B cell (primary cell): ENCODE measurements around the gene DHX57. TPM values are rescaled to one million over a fixed set of nuclear protein-coding genes. Genes with fewer than 3 reads are reported as not detected.

Experiments
- ATAC-seq: fragments of 200-7000 bp; cut with Tn5 transposase; one replicate; pipeline ENCODE4 v1.10.0; 2021; ENCODE audit warnings: low read depth, mild to moderate bottlenecking, moderate number of reproducible peaks, moderate library complexity
- CTCF ChIA-PET: fragments of 350-600 bp; sonication (Branson Sonifier 250); formaldehyde crosslinking; loops from one replicate; lab custom pipeline; 2021; ENCODE audit warnings: antibody characterized with exemption, inconsistent platforms; lab: Charles Lee
- POLR2A ChIA-PET: fragments of 350-600 bp; sonication (Branson Sonifier 250); formaldehyde crosslinking; loops from one replicate; lab custom pipeline; 2021; ENCODE audit warnings: antibody characterized with exemption; lab: Charles Lee
- DNase-seq: peaks from one replicate; pipeline ENCODE4 v3.0.0; 2013
- H2AFZ ChIP-seq: 2 replicates; pipeline ENCODE4 v1.6.1; 2012; ENCODE audit warnings: mild to moderate bottlenecking, low read depth, low read length; ENCODE audit not compliant: insufficient read depth, poor library complexity, severe bottlenecking
- H3K27ac ChIP-seq, 2 donors: 1 replicate in 1 of 2; 2 replicates in 1 of 2; pipeline ENCODE4 v1.5.1; 2012 to 2013; ENCODE audit warnings: low read length in 2 of 2, mild to moderate bottlenecking in 2 of 2, moderate library complexity in 1 of 2
- H3K27me3 ChIP-seq, 4 experiments: fragments of 200-600 bp in 1 of 4; sonication (generic) in 1 of 4; replicated peaks in 1 of 4; 1 replicate in 2 of 4; 2 replicates in 2 of 4; pipeline versions ENCODE4 v1.6.1 to v1.7.0; 2013 to 2016; ENCODE audit warnings: low read length in 3 of 4, mild to moderate bottlenecking in 2 of 4, mixed read lengths in 1 of 4, moderate library complexity in 1 of 4; ENCODE audit not compliant: insufficient read depth in 4 of 4, control insufficient read depth in 3 of 4; ENCODE audit errors: control extremely low read depth in 1 of 4
- H3K36me3 ChIP-seq, 2 experiments: replicated peaks in 1 of 2; 1 replicate in 1 of 2; 2 replicates in 1 of 2; pipeline versions ENCODE4 v1.6.1 to v1.7.1; 2013; ENCODE audit warnings: low read length in 1 of 2; ENCODE audit not compliant: insufficient read depth in 2 of 2, control insufficient read depth in 1 of 2; ENCODE audit errors: control extremely low read depth in 1 of 2, extremely low read depth in 1 of 2
- H3K4me1 ChIP-seq, 2 donors: fragments of 200-600 bp in 1 of 2; sonication (generic) in 1 of 2; 1 replicate in 1 of 2; 2 replicates in 1 of 2; pipeline versions ENCODE4 v1.5.1 to v1.6.1; 2013 to 2017; ENCODE audit warnings: low read length in 2 of 2; ENCODE audit not compliant: control insufficient read depth in 2 of 2, insufficient read depth in 2 of 2
- H3K4me2 ChIP-seq: replicated peaks from 2 replicates; pipeline ENCODE3; 2012; ENCODE audit warnings: mild to moderate bottlenecking, low read depth, low read length; ENCODE audit not compliant: poor library complexity, severe bottlenecking
- H3K4me3 ChIP-seq, 5 experiments: fragments of 200-600 bp in 1 of 5; sonication (generic) in 1 of 5; 1 replicate in 3 of 5; 2 replicates in 2 of 5; pipeline versions ENCODE4 v1.5.1 to v1.7.0; 2011 to 2016; ENCODE audit warnings: low read length in 4 of 5, mild to moderate bottlenecking in 4 of 5, low read depth in 2 of 5, control low read depth in 1 of 5, moderate library complexity in 1 of 5; ENCODE audit not compliant: insufficient read depth in 1 of 5; ENCODE audit errors: control extremely low read depth in 1 of 5, extremely low read depth in 1 of 5
- H3K79me2 ChIP-seq: fragments of 200-600 bp; sonication (generic); one replicate; pipeline ENCODE4 v1.6.0; 2016; ENCODE audit warnings: low read length; ENCODE audit not compliant: control insufficient read depth, insufficient read depth
- H3K9ac ChIP-seq: fragments of 200-600 bp; sonication (generic); 2 replicates; pipeline ENCODE4 v1.6.1; 2017; ENCODE audit warnings: mild to moderate bottlenecking, low read length, moderate library complexity
- H3K9me3 ChIP-seq, 3 donors: one replicate each; pipeline versions ENCODE4 v1.6.1 to v1.7.1; 2013; ENCODE audit warnings: low read length in 2 of 3; ENCODE audit not compliant: control insufficient read depth in 2 of 3, insufficient read depth in 1 of 3; ENCODE audit errors: control extremely low read depth in 1 of 3
- H4K20me1 ChIP-seq: 2 replicates; pipeline ENCODE4 v1.6.0; 2012; ENCODE audit warnings: mild to moderate bottlenecking, low read length; ENCODE audit not compliant: insufficient read depth, control insufficient read depth, poor library complexity, severe bottlenecking
- H3K27ac Mint-ChIP-seq: one replicate; pipeline ENCODE4 v1.8.0; 2021; ENCODE audit warnings: mixed read lengths
- H3K27me3 Mint-ChIP-seq: one replicate; pipeline ENCODE4 v1.8.0; 2021; ENCODE audit warnings: mixed read lengths
- H3K4me1 Mint-ChIP-seq: one replicate; pipeline ENCODE4 v1.8.0; 2021; ENCODE audit warnings: mixed read lengths
- H3K4me3 Mint-ChIP-seq: one replicate; pipeline ENCODE4 v1.8.0; 2021; ENCODE audit warnings: mixed read lengths
- H3K9me3 Mint-ChIP-seq: one replicate; pipeline ENCODE4 v1.8.0; 2022; ENCODE audit warnings: mixed read lengths; ENCODE audit not compliant: insufficient read depth
- CTCF ChIP-seq: fragments of 200-600 bp; IDR thresholded peaks from one replicate; pipeline ENCODE4 v1.8.0; 2022; ENCODE audit warnings: antibody characterized with exemption, mild to moderate bottlenecking
- EZH2 ChIP-seq: IDR thresholded peaks from 2 replicates; pipeline ENCODE4 v1.6.1; 2012; ENCODE audit warnings: borderline replicate concordance, low read depth, mild to moderate bottlenecking, moderate library complexity, low read length; ENCODE audit not compliant: insufficient read depth, poor library complexity, severe bottlenecking
- WGBS: methylation state at CpG from one replicate; pipeline ENCODE4 v1.1.5; 2013; ENCODE audit warnings: missing lambda C conversion rate; ENCODE audit not compliant: insufficient coverage; 5-methylcytosine and 5-hydroxymethylcytosine counted together
- intact Hi-C: fragments of 100-400 bp; cut with micrococcal nuclease; formaldehyde crosslinking; loops from one replicate; pipeline ENCODE4 v1.10.0; 2022
- polyA plus RNA-seq: library from polyadenylated mRNA; depleted of rRNA; stranded (reverse); fragments of >200 nt; gene quantifications from 2 replicates; pipeline ENCODE4 v1.2.3, GENCODE V29; 2012
- total RNA-seq, 2 donors: library from RNA; stranded (reverse); fragments of 120-200 nt in 1 of 2; gene quantifications; 1 replicate in 1 of 2; 2 replicates in 1 of 2; pipeline versions ENCODE4 v1.2.3 to v1.2.4, GENCODE V29; 2013 to 2022

The DHX57 gene
- total and polyA plus RNA-seq, 2 donors (not counting 1 experiment from before 2014, with no cell fraction given) = 7.7 to 25.0 TPM

- H3K4me2 ChIP-seq = no peak overlapping the region
- no peaks in the 10 kb centered on the region for H4K20me1 ChIP-seq
- no peak overlapping the region for H3K27ac ChIP-seq
- intact Hi-C loops = loop anchor here (10.0 kb wide), 2 partner anchors 59 to 1811 kb away; partner anchors contain the start of gene STRN
- H3K27ac Mint-ChIP-seq = no peak overlapping the region
- H3K36me3 ChIP-seq = peaks cover 0 to 7% of the 10 kb centered on the region in 2 experiments
- ATAC-seq (no peak), DNase-seq (no peak)
- H3K9me3 Mint-ChIP-seq = no peaks in the 10 kb centered on the region
- H3K9me3 ChIP-seq = no peaks in the 10 kb centered on the region
- peaks cover 18% of the 10 kb centered on the region for H3K27me3 Mint-ChIP-seq
- peaks cover 11% of the 10 kb centered on the region for H3K4me1 Mint-ChIP-seq
- H3K9ac ChIP-seq = no peak overlapping the region
- 90% methylated on average over 6 of the region's 7 CpGs for WGBS
- H2AFZ ChIP-seq = no peak overlapping the region
- H3K79me2 ChIP-seq = peaks cover 13% of the 10 kb centered on the region
- H3K4me3 ChIP-seq = no peak overlapping the region
- H3K4me1 ChIP-seq = peaks cover 6 to 10% of the 10 kb centered on the region in 2 donors
- TF ChIP-seq EZH2 (no peak), CTCF (no peak)
- ChIA-PET CTCF (interaction anchor here (0.6 kb wide), 2 partner anchors 27 to 395 kb away, joined by 3 to 4 read pairs; no protein-coding TSS in a partner anchor), POLR2A (interaction anchor here (0.6 to 1.7 kb wide), 2 partner anchors 14 to 25 kb away, joined by 5 to 6 read pairs; partner anchors contain the start of gene SRSF7)
- peaks cover 0 to 3% (median 0%) of the 10 kb centered on the region in 4 experiments for H3K27me3 ChIP-seq
- H3K4me3 Mint-ChIP-seq = no peak overlapping the region
These were observed 99.9 kb downstream of the DHX57 start for GRCh38 chr2:38775921-38776225.

- peaks cover 0 to 6% of the 10 kb centered on the region in 2 experiments for H3K36me3 ChIP-seq
- no peak overlapping the region for H3K27ac ChIP-seq
- H3K27me3 ChIP-seq = peaks cover 0 to 3% (median 0%) of the 10 kb centered on the region in 4 experiments
- no peak overlapping the region for H3K4me2 ChIP-seq
- ATAC-seq (no peak), DNase-seq (no peak)
- ChIA-PET POLR2A (interaction anchor here (0.6 to 1.7 kb wide), 2 partner anchors 14 to 24 kb away, joined by 5 to 6 read pairs; partner anchors contain the start of gene SRSF7), CTCF (interaction anchor here (0.6 kb wide), 1 partner anchor 396 kb away, joined by 4 read pairs; no protein-coding TSS in a partner anchor)
- 89% methylated on average over 10 of the region's 17 CpGs for WGBS
- H3K9ac ChIP-seq = no peak overlapping the region
- no peaks in the 10 kb centered on the region for H3K9me3 ChIP-seq
- intact Hi-C loops = loop anchor here (10.0 kb wide), 2 partner anchors 59 to 1811 kb away; partner anchors contain the start of gene STRN
- H3K27ac Mint-ChIP-seq = no peak overlapping the region
- H3K27me3 Mint-ChIP-seq = peaks cover 20% of the 10 kb centered on the region
- no peak overlapping the region for H2AFZ ChIP-seq
- TF ChIP-seq CTCF (no peak), EZH2 (no peak)
- H3K4me1 Mint-ChIP-seq = peaks cover 11% of the 10 kb centered on the region
- no peak overlapping the region for H3K4me3 ChIP-seq
- peaks cover 13% of the 10 kb centered on the region for H3K79me2 ChIP-seq
- no peaks in the 10 kb centered on the region for H3K9me3 Mint-ChIP-seq
- no peak overlapping the region for H3K4me3 Mint-ChIP-seq
- H4K20me1 ChIP-seq = no peaks in the 10 kb centered on the region
- H3K4me1 ChIP-seq = peaks cover 6 to 10% of the 10 kb centered on the region in 2 donors
These were observed 100.4 kb downstream of the DHX57 start for GRCh38 chr2:38775097-38775920.
